ENCODE measurements around the gene NDUFS5. TPM values are rescaled to one million over a fixed set of nuclear protein-coding genes. Genes with fewer than 3 reads are reported as not detected.
"Not testable (repeated sequence)": the region's sequence is repeated elsewhere in the genome, so short reads cannot be mapped to it uniquely, and the experiment has no call there.

The NDUFS5 gene
- total RNA-seq, 1 donor from 2014 or later, result 194 TPM

DNA sequence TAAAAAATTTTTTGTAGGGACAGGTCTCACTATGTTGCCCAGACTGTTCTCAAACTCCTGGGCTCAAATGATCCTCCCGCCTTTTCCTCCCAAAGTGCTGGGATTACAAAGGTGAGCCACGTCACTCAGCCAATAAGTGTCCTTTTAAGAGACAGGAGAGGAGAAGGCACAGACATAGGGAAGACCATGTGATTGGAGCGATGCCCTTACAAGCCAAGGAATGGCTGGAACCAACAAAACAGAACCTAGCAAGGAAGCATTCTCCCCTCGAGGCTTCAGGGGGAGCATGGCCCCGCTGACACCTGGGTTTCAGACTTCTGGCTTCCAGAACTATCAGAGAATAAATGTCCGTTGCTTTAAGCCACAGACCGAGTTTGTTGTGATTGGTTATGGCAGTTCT, 37.0 kb downstream of the NDUFS5 start:
- H3K27ac ChIP-seq, result no peak overlapping the region
- no peak for DNase-seq (ENCODE audit: low spot score in 2 of 2)

DNA sequence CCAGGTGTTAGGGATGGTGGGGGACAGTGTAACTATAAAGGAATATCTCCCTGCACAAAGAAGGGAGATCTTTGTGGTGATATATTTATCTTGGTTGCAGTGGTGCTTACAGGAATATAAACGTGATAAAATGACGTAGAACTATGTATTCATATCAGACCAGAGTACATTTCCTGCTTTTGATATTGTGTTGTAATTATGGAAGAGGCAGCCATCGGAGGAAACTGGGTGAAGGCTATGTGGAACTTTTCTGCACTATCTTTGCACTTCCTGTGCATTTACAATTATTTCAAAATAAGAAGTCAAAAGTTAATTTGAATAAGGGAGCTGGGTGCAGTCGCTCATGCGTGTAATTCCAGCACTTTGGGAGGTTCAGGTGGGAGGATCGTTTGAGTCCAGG, 37.6 kb downstream of the NDUFS5 start:
- no peak for DNase-seq (ENCODE audit: low spot score in 2 of 2)
- Histone ChIP-seq H3K27me3 (no peaks in the 10 kb centered on the region), H3K4me1 (no peaks in the 10 kb centered on the region), H3K4me3 (no peak overlapping the region), H3K36me3 (no peaks in the 10 kb centered on the region), H3K27ac (no peak overlapping the region), H3K9me3 (no peaks in the 10 kb centered on the region)
- TF ChIP-seq, protein P1, sequence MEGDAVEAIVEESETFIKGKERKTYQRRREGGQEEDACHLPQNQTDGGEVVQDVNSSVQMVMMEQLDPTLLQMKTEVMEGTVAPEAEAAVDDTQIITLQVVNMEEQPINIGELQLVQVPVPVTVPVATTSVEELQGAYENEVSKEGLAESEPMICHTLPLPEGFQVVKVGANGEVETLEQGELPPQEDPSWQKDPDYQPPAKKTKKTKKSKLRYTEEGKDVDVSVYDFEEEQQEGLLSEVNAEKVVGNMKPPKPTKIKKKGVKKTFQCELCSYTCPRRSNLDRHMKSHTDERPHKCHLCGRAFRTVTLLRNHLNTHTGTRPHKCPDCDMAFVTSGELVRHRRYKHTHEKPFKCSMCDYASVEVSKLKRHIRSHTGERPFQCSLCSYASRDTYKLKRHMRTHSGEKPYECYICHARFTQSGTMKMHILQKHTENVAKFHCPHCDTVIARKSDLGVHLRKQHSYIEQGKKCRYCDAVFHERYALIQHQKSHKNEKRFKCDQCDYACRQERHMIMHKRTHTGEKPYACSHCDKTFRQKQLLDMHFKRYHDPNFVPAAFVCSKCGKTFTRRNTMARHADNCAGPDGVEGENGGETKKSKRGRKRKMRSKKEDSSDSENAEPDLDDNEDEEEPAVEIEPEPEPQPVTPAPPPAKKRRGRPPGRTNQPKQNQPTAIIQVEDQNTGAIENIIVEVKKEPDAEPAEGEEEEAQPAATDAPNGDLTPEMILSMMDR (IDR thresholded peaks at IDR 0.05), result no peak
- intact Hi-C loops (cut with DNase I), result no loop called here

More for the DNA sequence above, 37.0 kb downstream of the NDUFS5 start:
- no peaks in the 10 kb centered on the region for H3K27me3 ChIP-seq
- no peaks in the 10 kb centered on the region for H3K4me1 ChIP-seq
- no peak overlapping the region for H3K4me3 ChIP-seq
- TF ChIP-seq, protein P1 (IDR thresholded peaks at IDR 0.05), result no peak
- H3K36me3 ChIP-seq, result no peaks in the 10 kb centered on the region
- no peaks in the 10 kb centered on the region for H3K9me3 ChIP-seq
- intact Hi-C loops (cut with DNase I), result no loop called here

DNA sequence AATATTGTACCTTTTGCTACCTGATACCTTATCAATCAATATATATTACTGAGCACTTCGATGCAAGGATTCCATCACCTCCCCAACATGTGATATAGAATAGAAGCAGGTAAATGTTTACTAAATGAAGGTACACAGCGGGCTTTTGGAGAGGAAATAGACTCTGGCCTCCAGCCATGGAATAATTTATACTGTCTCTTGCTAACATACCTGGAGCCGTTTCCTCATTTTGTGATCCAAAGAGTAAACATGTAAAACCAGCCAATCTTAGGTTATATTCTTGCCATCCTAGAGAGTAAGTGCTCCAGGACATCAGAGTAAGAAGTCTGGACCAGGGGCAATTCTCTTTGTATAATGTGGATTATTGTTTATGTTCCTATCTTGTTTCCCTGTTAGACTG, 39.4 kb downstream of the NDUFS5 start:
- Histone ChIP-seq H3K36me3 (no peaks in the 10 kb centered on the region), H3K9me3 (no peaks in the 10 kb centered on the region), H3K4me3 (no peak overlapping the region), H3K27me3 (no peaks in the 10 kb centered on the region), H3K27ac (no peak overlapping the region), H3K4me1 (no peaks in the 10 kb centered on the region)
- DNase-seq (ENCODE audit: low spot score in 2 of 2), result no peak
- intact Hi-C loops (cut with DNase I), result no loop called here
- TF ChIP-seq, protein P1 (IDR thresholded peaks at IDR 0.05), result no peak

DNA sequence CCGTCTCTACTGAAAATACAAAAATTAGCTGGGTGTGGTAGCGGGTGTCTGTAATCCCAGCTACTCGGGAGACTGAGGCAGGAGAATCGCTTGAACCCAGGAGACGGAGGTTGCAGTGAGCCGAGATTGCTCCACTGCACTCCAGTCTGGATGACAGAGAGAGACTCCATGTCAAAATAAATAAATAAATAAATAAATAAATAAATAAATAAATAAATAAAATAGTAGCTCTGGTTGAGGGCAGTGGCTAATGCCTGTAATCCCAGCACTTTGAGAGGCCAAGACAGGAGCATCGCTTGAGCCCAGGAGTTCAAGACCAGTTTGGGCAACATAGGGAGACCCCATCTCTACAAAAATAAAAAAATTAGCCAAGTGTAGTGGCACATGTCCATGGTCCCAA, 42.1 kb downstream of the NDUFS5 start:
- DNase-seq (ENCODE audit: low spot score in 2 of 2); H3K4me1 ChIP-seq; intact Hi-C loops (cut with DNase I): not testable (repeated sequence)

DNA sequence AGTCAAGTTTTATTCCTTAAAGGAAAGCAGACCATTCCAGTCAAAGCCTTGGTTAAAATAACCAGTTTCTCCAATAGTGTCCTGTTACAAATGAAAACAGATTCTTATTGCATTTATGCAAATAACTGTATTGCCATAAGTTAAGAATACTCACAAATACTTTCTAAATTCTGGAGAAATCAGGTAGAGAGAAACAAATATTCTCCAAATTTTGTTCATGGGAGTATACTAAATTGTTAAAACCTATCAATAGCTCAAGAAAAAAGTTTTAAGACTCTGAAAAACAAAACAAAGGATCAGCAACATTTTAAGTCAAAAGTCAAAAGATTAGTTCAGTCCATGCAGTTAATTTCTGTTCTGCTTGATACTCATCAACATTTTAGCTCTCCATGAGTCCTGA, 45.4 kb downstream of the NDUFS5 start:
- H3K9me3 ChIP-seq; DNase-seq (ENCODE audit: low spot score in 2 of 2); H3K4me1 ChIP-seq; intact Hi-C loops (cut with DNase I); H3K27ac ChIP-seq; H3K27me3 ChIP-seq; H3K4me3 ChIP-seq; H3K36me3 ChIP-seq: not testable (repeated sequence)

More for the DNA sequence above, 42.1 kb downstream of the NDUFS5 start:
- H3K27ac ChIP-seq, H3K36me3 ChIP-seq, H3K4me3 ChIP-seq, H3K9me3 ChIP-seq, H3K27me3 ChIP-seq: not testable (repeated sequence)

DNA sequence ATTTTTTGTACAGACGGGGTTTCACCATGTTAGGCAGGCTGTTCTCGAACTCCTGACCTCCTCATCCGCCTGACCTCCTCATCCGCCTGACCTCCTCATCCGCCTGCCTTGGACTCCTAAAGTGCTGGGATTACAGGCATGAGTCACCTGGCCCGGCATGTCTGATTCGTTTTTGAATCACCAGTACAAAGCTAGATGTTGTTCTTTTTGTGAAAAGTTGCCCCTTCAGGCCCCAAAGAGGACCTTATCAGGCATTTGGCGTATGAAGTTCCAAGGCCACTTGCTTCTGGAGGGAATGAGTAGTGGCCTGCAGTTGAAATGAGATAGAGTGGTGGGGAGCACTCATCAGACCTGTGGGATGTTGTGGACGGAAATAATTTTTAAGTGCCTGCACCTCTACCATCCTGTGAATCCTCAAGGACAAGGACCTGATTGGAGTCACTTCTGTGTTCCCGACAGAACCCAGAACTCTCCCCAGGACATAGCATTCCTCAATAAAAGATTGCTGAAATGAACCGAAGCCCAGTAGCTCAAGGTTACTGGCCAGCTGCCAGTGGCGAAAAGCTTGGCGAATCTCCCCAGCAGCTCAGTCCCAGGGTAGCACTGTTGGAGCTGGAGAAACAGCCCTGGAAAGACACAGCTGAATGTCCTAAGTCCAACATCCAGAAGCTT, 50.1 kb downstream of the NDUFS5 start:
- H3K4me3 ChIP-seq, result no peak overlapping the region
- TF ChIP-seq, protein P1 (IDR thresholded peaks at IDR 0.05), result no peak
- peaks cover 3 to 10% of the 10 kb centered on the region in 2 donors for H3K4me1 ChIP-seq
- intact Hi-C loops (cut with DNase I), result no loop called here
- no peaks in the 10 kb centered on the region for H3K36me3 ChIP-seq
- peak overlapping the region; percentile 39 to 40 for H3K27ac ChIP-seq
- H3K27me3 ChIP-seq, result no peaks in the 10 kb centered on the region
- no peaks in the 10 kb centered on the region for H3K9me3 ChIP-seq
- DNase-seq (ENCODE audit: low spot score in 2 of 2), result peak in 1 of 2 donors; percentile 81

DNA sequence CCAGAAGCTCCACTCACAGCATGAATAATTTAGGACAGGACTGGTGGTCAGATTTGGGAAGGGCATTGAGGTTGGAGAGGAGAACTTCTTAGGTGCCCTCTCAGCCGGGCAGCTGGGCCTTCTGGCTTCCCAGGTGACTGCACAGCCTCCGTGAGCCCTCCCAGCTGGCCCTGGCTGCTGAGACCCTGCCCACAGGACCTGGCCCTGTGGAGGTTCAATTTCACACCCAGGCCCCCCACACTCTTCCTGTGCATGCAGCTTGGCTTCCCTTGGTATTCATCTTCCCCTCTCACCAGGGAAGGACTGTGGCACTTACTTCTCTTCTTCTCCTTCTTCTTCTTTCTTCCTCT, 50.6 kb downstream of the NDUFS5 start:
- peaks cover 5 to 11% of the 10 kb centered on the region in 2 donors for H3K4me1 ChIP-seq
- intact Hi-C loops (cut with DNase I), result no loop called here
- H3K27me3 ChIP-seq, result peaks cover 1% of the 10 kb centered on the region
- H3K9me3 ChIP-seq, result no peaks in the 10 kb centered on the region
- no peak for DNase-seq (ENCODE audit: low spot score in 2 of 2)
- peak overlapping the region; percentile 39 to 40 for H3K27ac ChIP-seq
- H3K36me3 ChIP-seq, result no peaks in the 10 kb centered on the region
- no peak overlapping the region for H3K4me3 ChIP-seq
- TF ChIP-seq, protein P1 (IDR thresholded peaks at IDR 0.05), result no peak

Measured in ascending aorta (tissue), 2 donors.